DMS114 treated with DMSO at 0.1 percent for 48 hours (cell line): Measurements from ENCODE around the gene ZMYM4.
A peak's percentile ranks its signal among the peaks of the same experiment; 100 is the strongest.

Experiments used
- DNase-seq: peaks from one replicate; lab custom pipeline; 2025; ENCODE audit not compliant: unreplicated experiment; lab: John Stamatoyannopoulos, UW

ZMYM4 gene

DNA sequence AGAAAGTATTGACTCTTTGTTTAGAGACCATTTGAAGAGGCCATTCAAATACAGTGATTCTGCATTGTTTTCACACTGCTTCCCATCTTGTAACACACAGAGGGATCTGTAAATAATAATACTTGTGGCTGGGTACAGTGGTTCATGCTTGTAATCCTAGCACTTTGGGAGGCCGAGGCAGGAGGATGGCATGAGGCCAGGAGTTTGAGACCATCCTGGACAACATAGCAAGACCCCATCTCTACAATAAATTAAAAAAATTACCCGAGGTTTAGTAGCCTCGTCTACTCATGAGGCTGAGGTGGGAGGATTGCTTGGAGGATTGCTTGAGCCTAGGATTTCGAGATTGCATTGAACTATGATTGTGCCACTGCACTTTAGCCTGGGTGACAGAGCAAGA, 5.7 kb downstream of the ZMYM4 start:
- no peak for DNase-seq

DNA sequence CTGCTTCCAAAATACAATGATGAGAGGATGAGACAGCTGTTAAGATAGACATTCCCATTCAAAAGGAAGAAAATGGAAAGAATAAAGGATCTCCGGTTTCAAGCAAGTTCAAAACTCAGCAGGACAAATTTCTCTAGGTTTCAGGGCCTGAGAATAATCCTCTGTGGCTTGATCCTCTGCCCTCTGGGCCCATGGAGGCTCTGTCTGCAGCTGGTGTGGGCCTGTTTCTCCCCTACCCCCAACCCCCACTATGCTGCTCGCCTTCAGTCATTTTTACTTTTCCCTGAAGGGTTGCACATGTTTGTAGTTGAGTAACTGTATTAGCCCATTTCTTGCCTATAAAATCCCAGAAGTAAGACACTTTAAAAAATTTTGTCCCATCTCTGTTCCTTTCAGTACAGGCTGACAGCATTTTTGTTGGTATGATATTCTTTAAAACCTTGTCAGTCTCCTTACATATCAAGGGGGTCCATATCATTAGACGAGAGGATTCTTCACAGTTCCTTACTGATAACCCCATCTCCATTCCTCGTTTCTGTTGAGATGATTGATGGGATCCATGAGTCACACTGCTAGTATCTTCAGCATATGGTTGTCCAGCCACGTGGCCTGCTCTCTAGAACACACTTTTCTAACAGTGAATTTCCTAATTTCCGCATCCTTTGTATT, 10.5 kb downstream of the ZMYM4 start:
- no peak for DNase-seq

DNA sequence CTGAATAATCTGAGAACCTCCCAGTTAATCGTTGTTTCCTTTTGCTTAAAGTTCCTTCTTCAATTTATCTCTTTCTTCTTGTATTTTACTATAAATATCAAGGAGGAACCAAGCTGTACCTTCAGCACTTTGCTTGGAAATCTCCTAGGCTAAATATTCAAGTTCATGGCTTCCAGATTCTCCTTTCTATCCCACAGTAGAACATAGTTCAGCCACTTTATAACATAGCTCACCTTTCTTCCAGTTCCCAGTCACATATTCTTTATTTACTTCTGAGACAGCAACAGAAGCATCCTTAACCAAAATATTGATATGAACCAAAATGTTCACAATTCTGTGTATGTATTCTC, 11.0 kb downstream of the ZMYM4 start:
- DNase-seq = no peak

DNA sequence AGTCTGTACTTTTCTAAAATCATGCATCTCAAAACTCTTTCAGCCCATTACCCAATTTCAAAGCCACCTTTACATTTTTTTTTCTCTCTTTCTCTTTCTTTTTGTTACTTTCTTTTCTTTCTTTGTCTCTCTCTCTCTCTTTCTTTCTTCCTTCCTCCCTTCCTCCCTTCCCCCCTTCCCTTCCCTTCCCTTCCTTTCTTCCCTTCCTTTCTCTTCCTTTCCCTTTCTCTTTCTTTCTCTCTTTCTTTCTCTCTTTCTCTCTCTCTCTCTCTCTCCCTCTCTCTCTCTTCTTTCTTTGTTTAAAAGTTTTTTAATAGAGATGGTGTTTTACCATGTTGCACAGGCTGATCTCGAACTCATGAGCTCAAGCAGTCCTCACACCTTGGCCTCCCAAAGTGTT, 11.5 kb downstream of the ZMYM4 start:
- no peak for DNase-seq

DNA sequence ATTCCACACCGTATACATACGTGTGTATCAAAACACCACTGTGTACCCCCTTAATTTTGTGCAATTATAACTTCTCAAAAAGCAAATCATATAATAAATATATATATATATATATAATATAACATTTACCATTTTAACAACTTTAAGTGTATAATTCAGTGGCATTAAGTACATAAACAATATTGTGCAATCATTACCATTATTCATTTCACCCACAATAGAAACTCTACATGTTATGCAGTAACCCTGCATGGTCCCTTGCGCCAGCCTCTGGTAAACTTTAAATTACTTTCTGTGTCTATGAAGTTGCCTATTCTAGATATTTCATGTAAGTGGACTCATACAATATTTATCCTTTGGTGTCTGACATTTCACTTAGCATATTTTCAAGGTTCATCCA, 13.1 kb downstream of the ZMYM4 start:
- no peak for DNase-seq

DNA sequence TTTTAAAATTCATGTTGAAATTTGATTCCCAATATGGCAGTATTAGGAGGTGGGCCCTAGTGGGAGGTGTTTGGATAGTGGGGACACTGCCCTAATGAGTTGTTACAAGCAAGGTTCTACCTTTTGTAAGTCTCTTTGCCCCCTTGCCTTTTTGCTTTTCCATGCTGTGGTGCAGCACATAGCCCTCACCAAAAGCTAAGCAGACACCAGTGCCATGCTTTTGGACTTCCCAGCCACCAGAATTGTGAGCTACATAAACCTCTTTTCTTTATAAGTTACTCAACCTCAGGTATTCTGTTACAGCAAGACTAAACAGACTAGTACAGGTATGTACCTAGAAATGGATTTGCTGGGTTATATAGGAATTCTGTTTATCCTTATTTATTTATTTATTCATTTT, 13.7 kb downstream of the ZMYM4 start:
- no peak for DNase-seq

DNA sequence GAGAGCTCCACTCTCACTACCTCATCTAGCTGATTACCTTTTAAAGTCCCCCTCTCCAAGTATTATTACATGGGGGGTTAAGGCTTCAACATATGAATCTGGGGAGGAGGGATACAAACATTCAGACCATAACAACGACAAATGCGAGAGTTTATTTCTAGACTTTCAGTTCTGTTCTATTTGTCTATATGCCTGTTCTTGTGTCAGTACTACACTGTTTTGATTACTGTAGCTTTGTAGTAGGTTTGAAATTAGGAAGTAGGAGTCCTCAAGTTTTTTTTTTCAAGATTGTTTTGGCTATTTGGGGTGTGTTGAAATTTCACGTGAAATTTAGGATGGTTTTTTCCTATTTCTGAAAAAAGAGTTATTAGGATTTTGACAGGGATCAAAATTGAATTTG, 16.3 kb downstream of the ZMYM4 start:
- DNase-seq = no peak

DNA sequence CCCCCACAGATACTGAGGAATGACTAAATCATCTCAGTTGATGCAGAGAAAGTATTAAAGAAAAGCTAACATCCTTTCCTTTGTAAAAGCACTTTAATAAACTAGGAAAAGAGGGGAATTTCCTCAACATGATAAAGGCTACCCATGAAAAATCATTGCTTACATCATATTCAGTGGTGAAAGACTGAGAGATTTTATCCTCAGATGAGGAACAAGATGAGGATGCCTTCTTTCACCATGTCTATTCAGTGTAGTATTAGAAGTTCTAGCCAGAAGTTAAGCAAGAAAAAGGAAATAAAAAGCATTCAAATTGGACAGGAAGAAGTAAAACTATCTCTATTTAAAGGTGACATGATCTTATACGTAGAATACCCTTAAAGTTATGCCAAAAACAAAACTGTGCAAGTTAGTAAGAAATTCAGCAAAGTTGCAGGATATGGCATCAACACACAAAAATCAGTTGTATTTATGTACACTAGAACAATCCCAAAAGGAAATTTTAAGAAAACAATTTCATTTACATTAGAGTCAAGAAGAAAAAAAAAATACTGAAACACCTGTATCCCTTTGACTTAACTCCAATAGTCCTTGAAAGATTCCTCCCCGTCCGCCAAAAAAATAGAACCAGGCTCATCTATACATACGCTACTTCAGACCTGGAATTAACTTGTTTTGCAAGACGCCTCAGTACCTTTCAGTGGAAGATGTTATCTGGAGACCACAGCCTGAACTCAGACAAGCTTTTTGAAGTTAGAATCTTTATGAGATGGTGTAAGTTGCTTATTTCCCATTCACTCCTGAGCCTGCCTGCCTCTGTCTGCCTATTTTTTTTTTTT, 17.5 kb downstream of the ZMYM4 start:
- DNase-seq = no peak

DNA sequence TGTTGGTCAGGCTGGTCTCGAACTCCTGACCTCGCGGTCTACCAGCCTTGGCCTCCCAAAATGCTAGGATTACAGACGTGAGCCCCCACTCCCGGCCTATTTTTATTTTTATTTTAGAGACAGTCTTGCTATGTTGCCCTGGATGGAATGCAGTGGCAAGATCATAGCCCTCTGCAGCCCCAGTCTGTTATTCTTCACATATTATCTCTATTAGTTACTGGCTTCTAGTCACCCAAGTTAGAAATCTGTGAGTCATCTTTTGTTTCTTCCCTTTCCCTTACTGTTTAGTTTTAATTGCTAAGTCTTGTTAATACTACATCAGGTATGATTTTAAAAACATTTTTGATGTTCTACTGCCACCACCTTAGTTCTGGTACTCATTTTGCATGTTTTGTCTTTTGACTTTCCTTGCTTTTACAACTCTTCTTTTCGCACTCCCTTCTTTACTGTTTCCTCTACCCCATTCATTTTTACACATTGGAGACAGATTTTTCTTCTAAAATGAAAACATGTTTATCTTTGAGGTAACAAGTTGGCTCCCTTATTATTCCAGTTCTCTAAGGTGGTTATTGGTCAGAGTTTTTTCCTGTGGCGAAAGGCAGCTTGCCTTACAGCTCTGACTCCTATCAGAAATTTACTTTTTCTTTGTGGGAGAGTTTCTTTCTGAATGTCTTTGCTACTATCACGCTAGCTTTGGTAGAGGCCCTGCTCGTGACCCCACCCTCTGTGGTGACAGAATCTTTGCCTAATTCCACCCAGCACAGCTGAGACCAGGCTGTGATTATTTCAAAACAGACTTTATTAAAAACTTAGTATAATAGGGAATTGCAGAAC, 19.5 kb downstream of the ZMYM4 start:
- no peak for DNase-seq

DNA sequence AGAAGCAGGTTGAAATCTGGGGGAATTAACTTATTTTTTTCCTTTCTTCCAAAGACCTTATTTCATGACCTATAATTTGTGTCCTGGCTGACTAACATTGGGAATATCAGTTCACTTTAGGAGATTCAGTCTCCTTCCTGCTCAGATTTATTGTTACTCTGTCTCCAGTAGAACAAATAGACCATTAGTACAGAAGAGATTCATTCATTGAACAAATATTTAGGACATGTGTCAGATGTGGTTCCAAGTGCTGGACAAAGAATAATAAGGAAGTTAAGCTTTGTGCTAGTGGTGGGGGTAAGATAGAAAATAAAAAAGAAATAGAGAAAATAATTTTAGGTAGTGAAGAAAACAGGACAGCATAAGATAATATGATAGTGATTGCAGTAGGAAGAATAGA, 20.3 kb downstream of the ZMYM4 start:
- DNase-seq = no peak

DNA sequence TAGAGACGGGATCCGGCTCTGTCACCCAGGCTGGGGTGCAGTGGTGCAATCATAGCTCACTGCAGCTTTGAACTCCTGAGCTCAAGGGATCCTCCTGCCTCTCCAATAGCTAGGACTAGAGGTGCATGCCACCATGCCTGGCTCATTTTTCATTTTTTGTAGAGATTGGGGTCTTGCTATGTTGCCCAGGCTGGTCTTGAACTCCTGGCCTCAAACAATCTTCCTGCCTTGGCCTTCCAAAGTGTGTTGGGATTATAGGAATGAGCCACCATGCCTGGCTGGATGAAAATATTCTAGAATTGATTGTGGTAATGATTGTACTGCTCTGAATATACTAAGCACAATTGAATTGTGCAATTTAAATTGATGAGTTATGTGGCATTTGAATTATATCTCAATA, 21.9 kb downstream of the ZMYM4 start:
- DNase-seq = no peak

DNA sequence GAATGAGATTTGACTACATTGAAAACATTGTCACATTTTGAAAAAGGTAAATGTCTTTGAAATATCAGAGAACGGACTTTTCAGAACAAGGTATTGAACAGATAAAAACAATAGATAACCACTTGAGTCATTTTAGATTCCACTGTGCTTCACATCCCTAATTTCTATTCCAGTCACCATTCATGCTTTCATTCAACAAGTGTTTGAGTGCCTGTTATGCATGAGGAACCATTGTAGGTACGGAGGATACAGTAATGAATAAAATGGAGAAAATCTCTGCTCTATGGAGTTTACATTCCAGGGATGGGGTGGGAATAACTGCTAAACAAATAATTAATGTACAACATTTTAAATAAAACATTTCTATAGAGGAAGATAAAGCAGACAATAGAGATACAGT, 26.3 kb downstream of the ZMYM4 start:
- DNase-seq = no peak

DNA sequence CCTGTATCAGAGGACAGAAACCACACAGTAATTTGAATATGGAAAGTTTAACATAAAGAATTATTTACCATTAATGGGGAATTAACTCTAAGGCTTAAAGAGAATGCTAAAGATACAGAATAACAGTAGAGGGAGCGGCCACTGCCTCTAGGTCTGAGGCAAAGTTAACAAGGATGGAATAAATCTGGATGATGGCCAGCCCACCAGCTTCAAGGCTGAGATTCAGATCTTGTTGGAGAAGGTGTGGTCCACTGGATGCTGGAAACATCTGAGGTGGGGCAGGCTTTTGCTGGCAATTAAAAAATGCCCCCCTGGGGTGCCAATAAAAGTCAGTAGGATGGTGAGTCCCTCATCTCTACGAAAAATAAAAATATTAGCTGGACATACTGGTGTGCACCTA, 29.4 kb downstream of the ZMYM4 start:
- no peak for DNase-seq

DNA sequence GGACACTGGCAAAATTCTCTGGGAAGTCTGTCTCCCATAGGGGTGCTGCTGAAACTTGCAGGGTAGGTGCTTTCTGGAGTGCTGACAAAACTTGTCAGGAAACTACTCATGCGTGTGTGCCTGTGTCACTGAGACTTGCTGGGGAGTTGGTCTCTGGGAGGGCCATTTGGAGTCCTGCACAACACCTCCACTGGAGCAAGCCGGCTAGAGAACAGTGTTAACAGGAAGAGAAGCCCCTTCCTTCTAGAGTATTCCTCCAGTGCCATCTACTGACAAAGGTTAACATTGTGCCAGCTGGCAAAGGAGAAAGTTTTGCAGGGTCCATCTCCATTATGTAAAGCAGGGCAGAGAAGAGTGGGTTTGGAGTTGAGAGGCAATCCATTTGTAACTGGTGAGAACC, 30.0 kb downstream of the ZMYM4 start:
- DNase-seq = peak; percentile 40

DNA sequence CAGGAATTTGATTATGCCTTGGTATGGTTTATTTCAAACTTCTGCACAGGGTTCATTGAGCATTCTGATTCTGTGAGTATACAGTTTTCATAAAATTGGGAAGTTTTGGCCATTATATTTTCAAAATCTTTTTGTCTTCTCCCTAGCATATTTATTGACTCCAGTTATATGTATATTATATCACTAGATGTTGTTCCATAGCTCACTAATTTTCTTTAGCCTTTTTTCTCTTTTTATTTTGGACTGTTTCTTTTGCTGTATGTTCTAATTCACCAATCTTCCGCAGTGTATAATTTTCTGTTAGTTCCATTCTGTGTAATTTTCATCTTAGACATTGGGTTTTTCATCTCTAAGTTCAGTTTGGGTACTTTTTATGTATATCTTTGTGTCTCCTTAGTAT, 31.9 kb downstream of the ZMYM4 start:
- no peak for DNase-seq

DNA sequence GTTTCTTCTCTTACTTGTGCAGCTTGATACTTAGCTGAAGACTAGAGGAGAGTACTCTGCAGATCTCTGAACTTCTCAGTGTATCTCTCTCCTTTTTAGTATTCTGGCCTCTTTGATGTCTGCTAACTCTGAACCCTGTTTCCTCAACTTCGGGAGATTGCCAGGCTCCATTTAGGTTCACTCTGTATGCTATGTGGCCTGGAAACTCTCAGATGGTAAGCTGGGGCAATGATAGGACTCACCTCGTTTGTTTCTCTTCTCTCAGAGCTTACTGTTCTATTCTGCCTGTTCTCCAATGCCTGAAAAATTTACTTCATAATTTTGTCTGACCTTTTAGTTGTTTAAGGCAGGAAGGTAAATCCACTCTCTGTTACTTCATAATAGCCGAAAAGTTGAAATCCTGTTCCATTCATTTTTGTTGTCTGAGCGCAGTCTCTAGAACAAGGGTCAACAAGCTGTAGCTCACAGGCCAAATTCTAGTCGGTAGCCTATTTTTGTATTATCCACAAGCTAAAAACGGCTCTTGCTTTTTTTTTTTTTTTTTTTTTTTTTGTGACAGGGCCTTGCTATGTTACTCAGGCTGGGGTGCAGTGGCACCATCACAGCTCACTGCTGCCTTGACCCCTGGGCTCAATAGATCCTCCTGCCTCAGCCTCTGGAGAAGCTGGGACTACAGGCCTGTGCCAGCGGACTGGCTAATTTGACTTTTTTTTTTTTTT, 33.3 kb downstream of the ZMYM4 start:
- DNase-seq = no peak

DNA sequence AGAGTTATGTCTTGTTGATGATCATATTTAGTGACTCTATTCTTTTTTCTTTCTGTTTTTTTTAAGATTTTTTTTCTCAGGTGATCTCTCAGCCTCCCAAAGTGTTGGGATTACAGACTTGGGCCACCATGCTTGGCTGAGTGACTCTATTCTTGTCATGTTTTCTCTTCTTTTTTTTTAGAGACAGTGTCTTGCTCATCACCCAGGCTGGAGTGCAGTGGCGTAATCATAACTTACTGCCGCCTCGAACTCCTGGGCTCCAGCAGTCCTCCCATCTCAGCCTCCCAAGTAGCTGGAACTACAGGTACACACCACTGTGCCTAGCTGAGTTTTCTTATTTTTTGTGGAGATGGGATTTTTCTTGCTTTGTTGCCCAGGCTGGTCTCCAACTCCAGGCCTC, 36.9 kb downstream of the ZMYM4 start:
- DNase-seq = no peak

DNA sequence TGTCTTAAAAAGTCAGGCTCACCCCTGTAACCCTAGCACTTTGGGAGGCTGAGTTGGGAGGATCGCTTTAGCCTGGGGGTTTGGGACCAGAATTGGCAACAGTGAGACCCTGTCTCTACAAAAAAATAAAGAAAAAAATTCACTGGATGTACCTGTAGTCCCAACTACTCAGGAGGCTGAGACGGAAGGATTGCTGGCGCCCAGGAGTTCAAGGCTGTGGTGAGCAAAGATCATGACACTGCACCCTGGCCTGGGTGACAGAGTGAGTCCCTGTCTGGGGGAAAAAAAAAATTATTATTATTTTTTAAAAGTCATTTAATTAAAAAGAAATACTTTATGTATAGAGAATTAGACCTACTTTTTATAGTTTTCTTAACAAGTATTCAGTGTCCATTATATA, 47.1 kb downstream of the ZMYM4 start:
- no peak for DNase-seq

DNA sequence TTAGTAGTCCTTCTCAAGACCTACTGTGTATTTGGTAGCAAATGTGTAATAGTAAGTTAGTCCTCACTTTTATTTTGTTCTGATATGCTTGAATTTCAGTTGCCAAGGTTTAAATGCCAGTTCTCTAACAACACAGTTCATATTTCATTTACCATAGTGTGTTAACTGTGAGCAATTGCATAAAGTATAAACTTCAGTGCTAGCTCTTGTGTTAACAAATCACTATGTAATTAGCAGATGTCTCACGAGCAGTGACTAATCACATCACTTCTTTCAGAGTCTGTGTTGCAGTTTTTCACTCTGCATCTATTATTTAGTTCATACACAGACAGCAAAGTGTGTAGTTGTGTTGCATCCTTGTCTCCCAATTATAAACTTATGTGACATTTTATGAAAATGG, 47.8 kb downstream of the ZMYM4 start:
- no peak for DNase-seq

DNA sequence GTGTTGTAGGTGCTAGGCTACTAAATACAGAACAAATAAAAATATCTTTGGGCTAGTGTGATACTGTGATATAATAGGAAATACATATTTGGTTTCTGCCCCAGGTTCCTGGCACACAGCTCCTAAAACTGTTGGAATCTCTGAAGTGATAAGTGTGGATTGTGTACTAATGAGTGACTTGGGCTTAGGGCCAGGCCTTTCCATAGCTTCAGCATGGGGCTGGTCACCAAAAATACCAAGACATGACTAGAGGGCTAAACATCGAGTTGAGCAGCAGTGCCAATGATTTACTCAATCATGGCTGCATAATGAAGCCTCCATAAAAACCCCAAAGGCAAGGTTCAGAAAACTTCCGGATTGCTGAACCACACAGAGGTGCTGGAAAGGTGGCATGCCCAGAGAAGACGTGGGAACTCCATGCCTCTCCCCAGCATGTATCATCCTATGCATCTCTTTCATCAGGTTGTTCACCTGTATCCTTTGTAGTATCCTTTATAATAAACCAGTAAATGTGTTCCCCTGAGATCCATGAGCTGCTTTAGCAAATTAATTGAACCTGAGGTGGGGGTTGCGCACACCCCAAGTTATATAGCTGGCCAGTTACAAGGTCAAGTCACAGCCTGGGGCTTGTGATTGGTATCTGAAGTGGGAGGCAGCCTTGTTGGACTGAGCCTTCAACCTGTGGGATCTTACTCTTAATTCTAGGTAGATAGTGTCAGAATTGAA, 51.6 kb downstream of the ZMYM4 start:
- no peak for DNase-seq

DNA sequence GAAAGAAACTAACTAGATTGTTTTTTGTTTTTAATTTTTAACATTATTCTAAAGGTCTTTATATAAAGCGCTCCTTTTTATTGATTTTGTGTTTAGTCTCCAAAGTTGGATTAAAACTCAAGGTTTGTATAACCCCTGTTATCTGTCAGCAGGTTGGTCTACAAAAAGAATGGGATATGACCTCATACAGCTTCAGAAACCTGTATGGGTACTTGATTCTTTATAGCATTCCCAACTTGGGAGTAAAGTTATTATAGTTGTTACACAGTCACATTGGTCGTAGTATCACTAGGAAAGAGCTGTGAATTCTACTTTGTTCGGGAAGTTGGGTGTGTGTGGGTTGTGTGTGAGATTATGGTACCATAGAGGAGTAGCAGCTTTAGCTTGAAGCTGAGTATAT, 52.4 kb downstream of the ZMYM4 start:
- DNase-seq = no peak
